Femur (tissue), 1 donor: Measurements from ENCODE around the gene PRDM1.
A peak's percentile ranks its signal among the peaks of the same experiment; 100 is the strongest.

ENCODE experiments used
- DNase-seq: peaks from one replicate; pipeline ENCODE4 v3.0.0-alpha.2; 2017

Gene PRDM1

GRCh38 chr6:106072501-106073090 is 13.5 kb upstream of the PRDM1 start:
- DNase-seq, result no peak

GRCh38 chr6:106074146-106074545 is 12.0 kb upstream of the PRDM1 start:
- no peak for DNase-seq

GRCh38 chr6:106076139-106076538 is 10.0 kb upstream of the PRDM1 start:
- no peak for DNase-seq

GRCh38 chr6:106077170-106077569 is 9.0 kb upstream of the PRDM1 start:
- no peak for DNase-seq

- DNase-seq, result no peak
Measured at GRCh38 chr6:106077881-106078280, 8.3 kb upstream of the PRDM1 start.

GRCh38 chr6:106079961-106080762 is 6.0 kb upstream of the PRDM1 start:
- no peak for DNase-seq

- no peak for DNase-seq
Measured at GRCh38 chr6:106080763-106081095, 5.4 kb upstream of the PRDM1 start.

- no peak for DNase-seq
Measured at GRCh38 chr6:106081715-106082114, 4.4 kb upstream of the PRDM1 start.

GRCh38 chr6:106082735-106083398 is 3.3 kb upstream of the PRDM1 start:
- no peak for DNase-seq

- no peak for DNase-seq
Measured at GRCh38 chr6:106083618-106084017, 2.5 kb upstream of the PRDM1 start.

GRCh38 chr6:106084106-106084988 is 1.8 kb upstream of the PRDM1 start:
- DNase-seq, result no peak

GRCh38 chr6:106084989-106085691 is 996 bp upstream of the PRDM1 start:
- DNase-seq, result no peak

GRCh38 chr6:106085692-106085983 is 498 bp upstream of the PRDM1 start:
- DNase-seq, result no peak

GRCh38 chr6:106086814-106087175 is 659 bp downstream of the PRDM1 start:
- no peak for DNase-seq

GRCh38 chr6:106087548-106088325 is 1.6 kb downstream of the PRDM1 start:
- peak; percentile 34 for DNase-seq

- DNase-seq, result no peak
Measured at GRCh38 chr6:106090001-106090400, 3.9 kb downstream of the PRDM1 start.

- no peak for DNase-seq
Measured at GRCh38 chr6:106092279-106092678, 6.1 kb downstream of the PRDM1 start.

- DNase-seq, result no peak
Measured at GRCh38 chr6:106094261-106094963, 8.3 kb downstream of the PRDM1 start.

GRCh38 chr6:106094964-106095335 is 8.8 kb downstream of the PRDM1 start:
- no peak for DNase-seq

- DNase-seq, result no peak
Measured at GRCh38 chr6:106097411-106098231, 11.5 kb downstream of the PRDM1 start.
